GM10847 (cell line): ENCODE data around the gene NDUFV1.

ENCODE experiments used
- POLR2A ChIP-seq: IDR thresholded peaks from 2 replicates; pipeline ENCODE4 v1.6.1; 2011; ENCODE audit not compliant: insufficient read length; ENCODE audit errors: extremely low read depth

Gene NDUFV1

GRCh38 chr11:67642173-67643120 lies 35.7 kb downstream of the NDUFV1 start:
- no peak for TF ChIP-seq POLR2A

GRCh38 chr11:67644042-67644441 lies 37.3 kb downstream of the NDUFV1 start:
- no peak for TF ChIP-seq POLR2A

- no peak for TF ChIP-seq POLR2A
Observed at GRCh38 chr11:67644472-67645418, 38.0 kb downstream of the NDUFV1 start.

GRCh38 chr11:67645521-67646461 lies 39.1 kb downstream of the NDUFV1 start:
- TF ChIP-seq POLR2A = no peak

- TF ChIP-seq POLR2A = no peak
Observed at GRCh38 chr11:67646535-67647336, 40.0 kb downstream of the NDUFV1 start.

GRCh38 chr11:67647471-67647870 lies 40.7 kb downstream of the NDUFV1 start:
- TF ChIP-seq POLR2A = no peak

GRCh38 chr11:67648140-67648795 lies 41.5 kb downstream of the NDUFV1 start:
- TF ChIP-seq POLR2A = no peak

- TF ChIP-seq POLR2A = no peak
Observed at GRCh38 chr11:67648796-67649613, 42.3 kb downstream of the NDUFV1 start.

GRCh38 chr11:67649634-67650510 lies 43.1 kb downstream of the NDUFV1 start:
- no peak for TF ChIP-seq POLR2A

GRCh38 chr11:67651976-67652781 lies 45.4 kb downstream of the NDUFV1 start:
- no peak for TF ChIP-seq POLR2A
